LNCaP clone FGC (cell line): ENCODE results near the gene KIAA0408.

Experiments
- DNase-seq: peaks from one replicate; pipeline ENCODE4 v3.0.0-alpha.2; 2011; ENCODE audit warnings: low read depth
- H3K4me3 ChIP-seq: 2 replicates; pipeline ENCODE4 v1.5.1; 2011; ENCODE audit warnings: mild to moderate bottlenecking, low read depth, low read length, control low read depth
- TF ChIP-seq, protein P1 (sequence below): IDR thresholded peaks from 2 replicates; pipeline ENCODE4 v1.5.1; 2012; ENCODE audit warnings: mild to moderate bottlenecking; ENCODE audit not compliant: control insufficient read depth, insufficient read depth; ENCODE audit errors: extremely low read depth

KIAA0408 gene

DNA sequence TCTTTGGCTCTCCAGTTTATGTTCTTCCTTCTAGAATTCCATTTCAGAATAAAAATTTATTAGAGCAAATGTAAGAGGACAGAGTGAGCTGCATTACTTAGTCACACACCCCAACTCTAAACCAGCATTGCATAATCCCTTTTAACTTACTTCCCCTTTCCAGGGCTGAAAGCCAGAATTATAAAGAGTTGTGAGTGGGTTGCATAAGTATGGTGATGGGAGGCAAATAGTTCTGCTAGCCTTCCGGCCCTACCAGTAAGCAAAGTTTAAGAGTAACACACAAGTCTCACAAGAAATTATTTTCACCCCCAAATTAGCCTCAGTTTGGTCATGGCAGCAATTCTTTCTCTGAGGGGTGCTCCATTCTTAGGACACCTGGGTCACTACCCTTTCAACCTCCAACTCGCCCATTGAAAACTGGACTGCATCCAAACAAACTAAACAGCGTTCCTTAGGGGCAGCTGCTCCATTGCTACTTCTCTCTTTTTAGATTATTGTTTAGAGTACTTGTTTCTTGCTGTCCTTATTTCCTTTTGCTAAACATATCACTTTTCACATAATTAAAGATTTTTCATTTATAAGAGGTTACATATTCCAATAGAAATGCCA lies 1.6 kb downstream of the KIAA0408 start:
- no peak overlapping the region for H3K4me3 ChIP-seq
- DNase-seq = no peak
- TF ChIP-seq, protein P1, sequence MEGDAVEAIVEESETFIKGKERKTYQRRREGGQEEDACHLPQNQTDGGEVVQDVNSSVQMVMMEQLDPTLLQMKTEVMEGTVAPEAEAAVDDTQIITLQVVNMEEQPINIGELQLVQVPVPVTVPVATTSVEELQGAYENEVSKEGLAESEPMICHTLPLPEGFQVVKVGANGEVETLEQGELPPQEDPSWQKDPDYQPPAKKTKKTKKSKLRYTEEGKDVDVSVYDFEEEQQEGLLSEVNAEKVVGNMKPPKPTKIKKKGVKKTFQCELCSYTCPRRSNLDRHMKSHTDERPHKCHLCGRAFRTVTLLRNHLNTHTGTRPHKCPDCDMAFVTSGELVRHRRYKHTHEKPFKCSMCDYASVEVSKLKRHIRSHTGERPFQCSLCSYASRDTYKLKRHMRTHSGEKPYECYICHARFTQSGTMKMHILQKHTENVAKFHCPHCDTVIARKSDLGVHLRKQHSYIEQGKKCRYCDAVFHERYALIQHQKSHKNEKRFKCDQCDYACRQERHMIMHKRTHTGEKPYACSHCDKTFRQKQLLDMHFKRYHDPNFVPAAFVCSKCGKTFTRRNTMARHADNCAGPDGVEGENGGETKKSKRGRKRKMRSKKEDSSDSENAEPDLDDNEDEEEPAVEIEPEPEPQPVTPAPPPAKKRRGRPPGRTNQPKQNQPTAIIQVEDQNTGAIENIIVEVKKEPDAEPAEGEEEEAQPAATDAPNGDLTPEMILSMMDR = no peak

DNA sequence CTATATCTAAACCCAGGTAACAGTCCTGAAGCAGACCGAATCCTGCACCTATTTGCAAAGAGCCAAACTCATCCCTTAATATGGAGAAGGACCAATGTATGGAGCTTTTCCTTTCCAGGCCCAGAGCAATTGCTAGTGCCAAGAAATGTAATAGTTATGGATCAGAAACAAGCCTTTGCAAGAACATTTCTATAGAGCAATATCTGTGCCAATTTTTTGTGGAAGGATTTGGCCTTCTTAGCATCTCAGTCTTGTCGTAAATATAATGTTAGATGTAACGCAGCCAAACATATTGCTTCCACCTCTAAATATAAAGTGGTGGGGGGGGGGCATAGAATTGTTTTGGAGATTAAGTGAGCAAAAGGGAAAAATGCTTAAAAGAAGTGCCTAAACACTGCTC lies 2.7 kb downstream of the KIAA0408 start:
- H3K4me3 ChIP-seq = no peak overlapping the region
- no peak for DNase-seq
- TF ChIP-seq, protein P1 = no peak

DNA sequence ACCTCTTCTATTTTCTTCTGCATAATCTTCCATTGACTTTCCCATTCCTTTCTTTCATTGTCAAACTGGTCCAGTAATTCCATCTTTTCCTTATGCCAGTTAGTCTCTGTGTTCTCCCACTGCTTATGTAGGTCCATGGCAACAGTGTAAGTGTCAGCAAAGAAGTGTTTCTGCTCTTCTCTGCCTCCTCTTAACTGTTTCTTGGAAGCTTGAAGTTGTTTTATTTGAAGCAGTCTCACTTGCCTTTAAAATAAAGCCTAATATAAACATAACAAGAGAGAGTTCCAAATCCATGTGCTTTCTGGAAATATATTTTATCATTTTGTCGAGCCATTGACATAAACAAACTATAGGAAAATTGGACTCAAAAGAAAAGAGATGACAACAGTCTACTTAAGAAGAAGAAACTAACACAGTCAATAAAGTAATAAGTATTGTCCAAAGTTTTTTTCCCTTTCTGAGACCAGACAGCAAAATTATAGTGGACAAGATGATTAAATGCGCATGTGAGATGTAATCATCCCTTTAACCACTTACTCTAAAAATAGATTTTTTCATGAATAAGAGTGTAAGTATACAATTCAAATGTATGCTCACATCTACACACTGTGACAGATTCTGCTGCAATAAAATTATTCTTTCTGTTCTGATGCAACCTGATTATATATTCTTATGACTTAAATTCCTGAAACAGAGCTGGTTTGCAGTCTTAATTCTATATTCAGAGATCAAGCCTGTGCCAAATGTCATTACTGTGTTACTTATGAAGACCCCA lies 5.2 kb downstream of the KIAA0408 start:
- no peak overlapping the region for H3K4me3 ChIP-seq
- TF ChIP-seq, protein P1 = no peak
- no peak for DNase-seq

DNA sequence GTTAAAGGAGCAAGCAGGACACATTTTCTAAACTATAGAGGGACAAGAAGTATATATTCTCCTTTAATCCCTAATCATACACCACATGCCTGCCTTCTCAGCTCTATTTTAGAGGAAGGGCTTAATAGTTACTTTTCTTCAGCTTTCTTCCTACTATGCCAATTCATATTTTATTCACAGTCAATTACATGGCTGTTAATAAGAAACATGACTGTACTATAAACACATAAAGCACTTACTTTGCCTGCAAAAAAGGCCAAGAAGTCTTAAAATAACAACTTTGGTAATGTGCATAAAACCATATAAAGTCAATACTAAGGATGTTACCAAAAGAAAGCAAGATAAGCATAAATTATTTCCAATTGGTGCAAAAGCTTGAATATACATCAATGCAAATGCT lies 6.4 kb downstream of the KIAA0408 start:
- no peak for DNase-seq
- no peak overlapping the region for H3K4me3 ChIP-seq
- TF ChIP-seq, protein P1 = no peak

DNA sequence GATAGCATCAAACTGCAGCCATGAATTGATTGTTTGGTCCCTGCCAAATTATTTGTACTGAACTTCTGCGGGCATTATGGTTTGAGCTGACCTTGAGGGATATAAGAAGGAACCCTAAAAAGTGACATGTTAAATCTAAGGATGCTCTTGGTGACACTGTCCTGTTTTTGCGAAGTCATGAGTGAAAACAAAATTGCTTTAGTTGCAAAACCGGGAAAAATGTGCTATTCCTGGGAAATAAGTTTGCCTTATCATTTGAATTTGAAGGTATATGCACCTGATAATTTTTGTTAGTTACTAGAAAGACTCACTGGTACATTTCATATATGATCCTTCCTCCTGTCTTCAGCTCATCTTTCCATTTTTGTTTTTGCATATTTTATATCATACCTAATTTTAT lies 7.8 kb downstream of the KIAA0408 start:
- no peak overlapping the region for H3K4me3 ChIP-seq
- TF ChIP-seq, protein P1 = no peak
- DNase-seq = no peak

DNA sequence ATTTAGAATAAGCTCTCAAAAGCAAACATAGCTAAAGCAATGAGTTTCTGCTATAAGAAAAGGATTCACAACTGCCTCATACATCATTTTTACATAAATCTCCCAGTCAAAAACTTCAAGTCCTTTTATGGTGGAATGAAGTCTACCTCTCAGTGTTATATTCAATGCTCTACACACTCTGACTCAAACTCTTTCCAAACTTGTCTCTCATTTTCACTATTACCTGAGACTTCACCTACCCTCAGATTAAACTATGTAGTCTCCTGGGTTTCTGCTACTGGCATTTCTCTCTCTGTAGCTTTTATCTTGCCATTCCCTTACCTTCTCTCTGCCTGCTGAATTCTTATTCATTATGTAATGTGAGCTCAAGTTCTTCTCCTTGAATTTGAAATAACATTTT lies 11.4 kb downstream of the KIAA0408 start:
- DNase-seq = no peak
- no peak overlapping the region for H3K4me3 ChIP-seq
- TF ChIP-seq, protein P1 = no peak
